A549 treated with AZD2906 at 1 μM for 4 hours (cell line): ENCODE results near the gene BAZ1A. TPM values are rescaled to one million over a fixed set of nuclear protein-coding genes. Genes with fewer than 3 reads are reported as not detected.

Experiments
- total RNA-seq: library from RNA; stranded (reverse); fragments of 200-300 nt; extraction: Qiagen RNA extraction; gene quantifications from 5 replicates; pipeline ENCODE4 v1.2.3, GENCODE V29; 2022

The BAZ1A gene, protein sequence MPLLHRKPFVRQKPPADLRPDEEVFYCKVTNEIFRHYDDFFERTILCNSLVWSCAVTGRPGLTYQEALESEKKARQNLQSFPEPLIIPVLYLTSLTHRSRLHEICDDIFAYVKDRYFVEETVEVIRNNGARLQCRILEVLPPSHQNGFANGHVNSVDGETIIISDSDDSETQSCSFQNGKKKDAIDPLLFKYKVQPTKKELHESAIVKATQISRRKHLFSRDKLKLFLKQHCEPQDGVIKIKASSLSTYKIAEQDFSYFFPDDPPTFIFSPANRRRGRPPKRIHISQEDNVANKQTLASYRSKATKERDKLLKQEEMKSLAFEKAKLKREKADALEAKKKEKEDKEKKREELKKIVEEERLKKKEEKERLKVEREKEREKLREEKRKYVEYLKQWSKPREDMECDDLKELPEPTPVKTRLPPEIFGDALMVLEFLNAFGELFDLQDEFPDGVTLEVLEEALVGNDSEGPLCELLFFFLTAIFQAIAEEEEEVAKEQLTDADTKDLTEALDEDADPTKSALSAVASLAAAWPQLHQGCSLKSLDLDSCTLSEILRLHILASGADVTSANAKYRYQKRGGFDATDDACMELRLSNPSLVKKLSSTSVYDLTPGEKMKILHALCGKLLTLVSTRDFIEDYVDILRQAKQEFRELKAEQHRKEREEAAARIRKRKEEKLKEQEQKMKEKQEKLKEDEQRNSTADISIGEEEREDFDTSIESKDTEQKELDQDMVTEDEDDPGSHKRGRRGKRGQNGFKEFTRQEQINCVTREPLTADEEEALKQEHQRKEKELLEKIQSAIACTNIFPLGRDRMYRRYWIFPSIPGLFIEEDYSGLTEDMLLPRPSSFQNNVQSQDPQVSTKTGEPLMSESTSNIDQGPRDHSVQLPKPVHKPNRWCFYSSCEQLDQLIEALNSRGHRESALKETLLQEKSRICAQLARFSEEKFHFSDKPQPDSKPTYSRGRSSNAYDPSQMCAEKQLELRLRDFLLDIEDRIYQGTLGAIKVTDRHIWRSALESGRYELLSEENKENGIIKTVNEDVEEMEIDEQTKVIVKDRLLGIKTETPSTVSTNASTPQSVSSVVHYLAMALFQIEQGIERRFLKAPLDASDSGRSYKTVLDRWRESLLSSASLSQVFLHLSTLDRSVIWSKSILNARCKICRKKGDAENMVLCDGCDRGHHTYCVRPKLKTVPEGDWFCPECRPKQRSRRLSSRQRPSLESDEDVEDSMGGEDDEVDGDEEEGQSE (N-terminal part only)
- 19.8 to 34.3 TPM (median 23.4 TPM) in 5 replicates for total RNA-seq

DNA sequence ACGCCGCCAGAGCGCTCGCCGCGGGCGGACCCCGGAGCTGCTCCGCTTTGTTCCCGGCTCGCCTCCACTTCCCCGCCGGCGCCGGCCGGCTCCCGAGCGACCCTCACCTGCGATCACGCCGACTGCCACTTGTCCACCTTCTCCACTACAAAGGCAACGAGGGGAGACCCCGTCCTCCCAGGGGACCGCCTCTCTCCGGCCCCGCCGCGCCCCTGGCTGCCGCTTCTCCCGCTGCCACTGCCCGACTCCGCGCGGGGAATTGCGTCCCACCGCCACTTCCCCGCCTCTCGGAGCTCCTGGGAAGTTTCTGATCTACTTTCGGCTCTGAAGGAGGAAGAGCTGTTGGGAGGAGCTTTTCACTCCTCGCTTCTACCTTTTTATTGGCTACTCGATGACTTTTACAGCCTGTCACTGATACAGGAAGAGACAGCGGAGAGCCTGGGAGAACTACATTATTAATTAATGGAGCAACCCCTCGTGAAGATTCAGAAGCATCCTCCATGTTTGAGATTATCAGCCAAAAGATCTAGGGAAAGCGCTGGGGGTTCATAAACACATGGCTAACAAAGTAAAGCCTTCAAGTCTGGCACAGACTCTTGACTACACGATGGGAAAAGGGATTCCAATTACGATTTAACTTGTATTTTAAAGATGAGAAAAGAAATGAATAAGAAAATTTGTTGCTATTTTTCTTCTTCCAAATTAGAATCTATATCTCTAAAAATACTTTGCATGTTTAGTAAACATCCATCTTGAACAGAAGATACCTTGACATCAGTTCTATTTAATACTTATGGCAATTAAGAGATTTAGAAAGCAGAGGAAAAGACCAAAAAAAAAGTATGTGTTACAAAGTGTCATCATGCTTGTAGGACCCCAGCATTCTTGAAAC, at the start of gene BAZ1A:
Gene BAZ1A, minus strand, starts transcription at position 330 of the 892 bp plus-strand sequence. CDS start 756 bp downstream, outside the sequence.

DNA sequence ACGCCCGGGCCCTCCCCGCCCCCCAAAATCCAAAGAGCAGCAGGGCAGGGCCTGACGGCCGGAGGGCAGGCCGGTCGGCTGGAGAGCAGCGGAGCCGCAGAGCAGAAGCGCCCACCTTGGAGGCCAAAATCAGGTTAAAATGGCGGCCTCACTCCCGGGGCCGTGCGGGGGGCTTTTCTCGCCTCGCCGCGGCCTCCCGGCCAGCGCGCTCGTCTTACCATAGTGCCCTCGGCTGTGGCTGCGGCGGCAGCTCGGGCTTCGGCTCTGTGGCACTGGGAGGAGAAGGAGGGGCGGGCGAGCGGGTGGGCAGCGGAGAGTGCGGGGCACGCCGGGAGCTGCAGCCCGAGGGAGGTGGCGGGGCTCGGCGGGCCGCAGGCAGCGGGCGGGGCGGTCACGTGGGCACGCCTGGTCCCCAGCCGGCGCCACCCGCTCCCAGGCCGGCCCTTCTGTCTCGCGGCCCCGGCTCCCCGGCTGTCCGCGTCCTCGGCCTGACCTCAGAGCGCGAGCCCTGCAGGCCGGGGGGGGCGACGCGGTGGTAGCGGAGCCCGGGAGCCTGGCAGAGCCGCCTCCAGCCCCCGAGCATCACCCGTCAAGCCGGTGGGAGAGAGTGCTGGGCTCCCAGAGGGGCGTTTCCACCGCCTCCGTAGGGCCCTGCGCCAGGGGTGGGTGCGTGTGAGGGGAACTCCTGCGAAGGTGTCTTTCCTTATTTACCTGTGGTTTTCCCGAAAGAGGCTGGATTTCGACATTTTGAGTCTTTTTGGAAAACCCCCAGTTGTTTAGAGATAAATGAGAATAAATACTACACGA, 160.6 kb downstream of the BAZ1A start, which contains the start of gene CFL2:
Gene CFL2, minus strand, starts transcription at position 274 of the 807 bp plus-strand sequence. Its CDS starts 53 bp downstream, at position 221.

Other genes starting within 250 kb of the BAZ1A start
- 62.9 to 106 TPM (median 68.8 TPM) in 5 replicates for gene SNX6, start 245.2 kb downstream of the BAZ1A start, total RNA-seq
- 101 to 112 TPM (median 104 TPM) in 5 replicates for gene CFL2, start 160.8 kb downstream of the BAZ1A start, total RNA-seq
- 54.8 to 71.4 TPM (median 56.4 TPM) in 5 replicates for gene SRP54, start 107.6 kb upstream of the BAZ1A start, total RNA-seq
- 107 to 122 TPM (median 116 TPM) in 5 replicates for gene FAM177A1, start 170.9 kb upstream of the BAZ1A start, total RNA-seq
- 24.7 to 27.7 TPM (median 25.4 TPM) in 5 replicates for gene PPP2R3C, start 246.6 kb upstream of the BAZ1A start, total RNA-seq
- gene PRORP, start 247.2 kb upstream of the BAZ1A start, total RNA-seq: 32.8 to 43.2 TPM (median 36.5 TPM) in 5 replicates